Tibial nerve (tissue), 4 donors: Measurements from ENCODE around the gene ATP1A2. TPM values are rescaled to one million over a fixed set of nuclear protein-coding genes. Genes with fewer than 3 reads are reported as not detected.

Experiments
- DNase-seq, 2 donors: peaks; one replicate each; pipeline ENCODE4 v3.0.0-alpha.2; 2019; ENCODE audit warnings: low spot score in 2 of 2
- H3K27ac ChIP-seq, 4 donors: fragments of 200-600 bp; sonication (generic) in 3 of 4; one replicate each; pipeline ENCODE4 v1.5.1; 2017 to 2019; ENCODE audit warnings: mild to moderate bottlenecking in 1 of 4
- H3K27me3 ChIP-seq, 2 donors: fragments of 200-600 bp; sonication (generic) in 1 of 2; one replicate each; pipeline versions ENCODE4 v1.5.1 to v1.6.0; 2017 to 2019
- H3K36me3 ChIP-seq, 3 donors: fragments of 200-600 bp; sonication (generic); one replicate each; pipeline ENCODE4 v1.5.1; 2018 to 2019
- H3K4me1 ChIP-seq, 4 donors: fragments of 200-600 bp; sonication (generic) in 3 of 4; one replicate each; pipeline ENCODE4 v1.5.1; 2017 to 2019
- H3K4me3 ChIP-seq, 4 donors: fragments of 200-600 bp; sonication (generic) in 3 of 4; one replicate each; pipeline ENCODE4 v1.5.1; 2017 to 2019; ENCODE audit warnings: mild to moderate bottlenecking in 1 of 4, moderate library complexity in 1 of 4
- H3K9me3 ChIP-seq, 4 donors: fragments of 200-600 bp; sonication (generic) in 3 of 4; one replicate each; pipeline ENCODE4 v1.5.1; 2017 to 2019
- CTCF ChIP-seq, 5 experiments: fragments of 200-600 bp in 3 of 5; fragments of 450-650 bp in 2 of 5; sonication (generic) in 3 of 5; IDR thresholded peaks; one replicate each; pipeline ENCODE4 v1.5.1; 2016 to 2019; ENCODE audit warnings: antibody characterized with exemption in 5 of 5, mild to moderate bottlenecking in 3 of 5, moderate library complexity in 2 of 5
- EP300 ChIP-seq, 2 donors: sonication (generic); formaldehyde crosslinking; IDR thresholded peaks; one replicate each; pipeline ENCODE4 v1.6.1; 2017; ENCODE audit warnings: antibody characterized with exemption in 2 of 2, mild to moderate bottlenecking in 1 of 2
- POLR2A ChIP-seq, 2 donors: fragments of 450-650 bp; IDR thresholded peaks; one replicate each; pipeline ENCODE4 v1.6.1; 2017; ENCODE audit warnings: antibody characterized with exemption in 2 of 2, mild to moderate bottlenecking in 2 of 2, moderate library complexity in 2 of 2
- WGBS, 2 donors: methylation state at CpG; one replicate each; pipeline ENCODE4 v1.1.5; 2018; 5-methylcytosine and 5-hydroxymethylcytosine counted together
- total RNA-seq, 4 donors: library from RNA; depleted of rRNA; stranded (reverse); fragments of >200 nt; gene quantifications; one replicate each; pipeline ENCODE4 v1.1.0, GENCODE V29; 2016

The ATP1A2 gene
- total RNA-seq, 4 donors from 2014 or later: 173 to 211 (median 201) TPM

- TF ChIP-seq EP300 (IDR thresholded peaks at IDR 0.05) (no peak), CTCF (IDR thresholded peaks at IDR 0.05) (no peak), POLR2A (IDR thresholded peaks at IDR 0.05) (no peak)
- peaks cover 0 to 79% (median 0%) of the 10 kb centered on the region in 3 donors for H3K36me3 ChIP-seq
- no peaks in the 10 kb centered on the region for H3K27me3 ChIP-seq
- H3K4me1 ChIP-seq: peaks cover 0 to 64% (median 16%) of the 10 kb centered on the region in 4 donors
- no peaks in the 10 kb centered on the region for H3K9me3 ChIP-seq
- WGBS, 2 donors: 78 to 84% methylated on average over 5 of the region's 5 CpGs
- peak overlapping the region in 3 of 4 donors; percentile 46 to 81 (median 76) for H3K27ac ChIP-seq
- no peak overlapping the region for H3K4me3 ChIP-seq
- no peak for DNase-seq
These were observed 14.9 kb downstream of the ATP1A2 start for GRCh38 chr1:160130486-160130885.

- Histone ChIP-seq H3K27ac (peak overlapping the region; percentile 41 to 81 (median 61)), H3K36me3 (peaks cover 0 to 79% (median 0%) of the 10 kb centered on the region in 3 donors), H3K4me1 (peaks cover 0 to 59% (median 15%) of the 10 kb centered on the region in 4 donors), H3K9me3 (no peaks in the 10 kb centered on the region), H3K4me3 (no peak overlapping the region), H3K27me3 (no peaks in the 10 kb centered on the region)
- TF ChIP-seq CTCF (IDR thresholded peaks at IDR 0.05) (no peak), EP300 (IDR thresholded peaks at IDR 0.05) (peak in 1 of 2 donors; percentile 14)
- no peak for DNase-seq
- WGBS, 2 donors: 96 to 100% methylated on average over 1 of the region's 1 CpG
These were observed 15.4 kb downstream of the ATP1A2 start for GRCh38 chr1:160130939-160131338.

GRCh38 chr1:160131803-160132565 lies 16.4 kb downstream of the ATP1A2 start:
- Histone ChIP-seq H3K36me3 (peaks cover 0 to 84% (median 0%) of the 10 kb centered on the region in 3 donors), H3K27me3 (no peaks in the 10 kb centered on the region), H3K4me1 (peaks cover 0 to 49% (median 15%) of the 10 kb centered on the region in 4 donors), H3K9me3 (no peaks in the 10 kb centered on the region), H3K4me3 (no peak overlapping the region), H3K27ac (peak overlapping the region in 3 of 4 donors; percentile 24 to 81 (median 76))
- 55 to 56% methylated on average over 8 of the region's 8 CpGs for WGBS, 2 donors
- DNase-seq: no peak
- TF ChIP-seq CTCF (IDR thresholded peaks at IDR 0.05) (no peak), EP300 (IDR thresholded peaks at IDR 0.05) (peak in 1 of 2 donors; percentile 94), POLR2A (IDR thresholded peaks at IDR 0.05) (no peak)

GRCh38 chr1:160133990-160134770 lies 18.6 kb downstream of the ATP1A2 start:
- no peak for TF ChIP-seq CTCF (IDR thresholded peaks at IDR 0.05)
- no peak for TF ChIP-seq EP300 (IDR thresholded peaks at IDR 0.05)
- no peak for TF ChIP-seq POLR2A (IDR thresholded peaks at IDR 0.05)
- no peak for DNase-seq
- peak overlapping the region in 2 of 4 donors; percentile 62 to 73 for H3K27ac ChIP-seq
- no peak overlapping the region for H3K4me3 ChIP-seq
- 72 to 79% methylated on average over 5 to 9 of the region's 9 CpGs for WGBS, 2 donors
- H3K4me1 ChIP-seq: peaks cover 0 to 36% (median 15%) of the 10 kb centered on the region in 4 donors
- no peaks in the 10 kb centered on the region for H3K27me3 ChIP-seq
- H3K9me3 ChIP-seq: no peaks in the 10 kb centered on the region
- H3K36me3 ChIP-seq: peaks cover 0 to 89% (median 0%) of the 10 kb centered on the region in 3 donors
